Liver (tissue), 9 donors: ENCODE results near the gene TBL1X. TPM values are rescaled to one million over a fixed set of nuclear protein-coding genes. Genes with fewer than 3 reads are reported as not detected.
A peak's percentile ranks its signal among the peaks of the same experiment; 100 is the strongest.

Experiments
- DNase-seq: peaks from one replicate; pipeline ENCODE4 v3.0.0-alpha.2; 2017; ENCODE audit warnings: low spot score
- H3K27ac ChIP-seq, 2 donors: one replicate each; pipeline ENCODE4 v1.7.0; 2013; ENCODE audit warnings: inconsistent platforms in 2 of 2, low read length in 2 of 2, control low read depth in 1 of 2, low read depth in 1 of 2, mild to moderate bottlenecking in 1 of 2
- H3K27me3 ChIP-seq, 4 donors: one replicate each; pipeline versions ENCODE4 v1.6.1 to v1.7.0; 2013; ENCODE audit warnings: low read length in 3 of 4, inconsistent platforms in 1 of 4, mild to moderate bottlenecking in 1 of 4, moderate library complexity in 1 of 4; ENCODE audit not compliant: control insufficient read depth in 4 of 4, insufficient read depth in 4 of 4
- H3K36me3 ChIP-seq, 4 donors: one replicate each; pipeline versions ENCODE4 v1.6.1 to v1.7.0; 2013; ENCODE audit warnings: low read length in 3 of 4, mild to moderate bottlenecking in 3 of 4, low read depth in 1 of 4, moderate library complexity in 1 of 4; ENCODE audit not compliant: control insufficient read depth in 4 of 4, insufficient read depth in 3 of 4
- H3K4me1 ChIP-seq, 4 donors: one replicate each; pipeline versions ENCODE4 v1.6.1 to v1.7.0; 2013; ENCODE audit warnings: low read length in 3 of 4, mild to moderate bottlenecking in 3 of 4, moderate library complexity in 1 of 4; ENCODE audit not compliant: control insufficient read depth in 4 of 4, insufficient read depth in 4 of 4
- H3K4me3 ChIP-seq, 3 donors: one replicate each; pipeline versions ENCODE4 v1.6.1 to v1.7.0; 2013; ENCODE audit warnings: low read length in 3 of 3, control low read depth in 1 of 3, low read depth in 1 of 3, mild to moderate bottlenecking in 1 of 3
- H3K9ac ChIP-seq, 2 donors: one replicate each; pipeline ENCODE4 v1.7.0; 2013; ENCODE audit warnings: low read length in 2 of 2, mild to moderate bottlenecking in 2 of 2, moderate library complexity in 2 of 2, control low read depth in 1 of 2, low read depth in 1 of 2
- H3K9me3 ChIP-seq, 4 donors: one replicate each; pipeline versions ENCODE4 v1.6.1 to v1.7.0; 2013; ENCODE audit warnings: low read length in 3 of 4; ENCODE audit not compliant: control insufficient read depth in 4 of 4
- EGR1 ChIP-seq, 2 donors: IDR thresholded peaks; 2 replicates each; pipeline ENCODE4 v1.6.1; 2016 to 2018; ENCODE audit warnings: antibody characterized with exemption in 2 of 2, low read depth in 2 of 2
- FOXA1 ChIP-seq: IDR thresholded peaks from 2 replicates; pipeline ENCODE4 v1.6.1; 2016; ENCODE audit warnings: antibody characterized with exemption
- FOXA2 ChIP-seq: IDR thresholded peaks from 2 replicates; pipeline ENCODE4 v1.6.1; 2016; ENCODE audit warnings: antibody characterized with exemption
- GABPA ChIP-seq, 2 donors: IDR thresholded peaks in 1 of 2; conservative IDR thresholded peaks in 1 of 2; 2 replicates each; pipeline ENCODE4 v1.6.1; 2016; ENCODE audit warnings: antibody characterized with exemption in 2 of 2, mild to moderate bottlenecking in 1 of 2, moderate library complexity in 1 of 2
- HNF4A ChIP-seq, 2 donors: conservative IDR thresholded peaks; 2 replicates each; pipeline ENCODE4 v1.6.1; 2016; ENCODE audit warnings: antibody characterized with exemption in 2 of 2, mild to moderate bottlenecking in 2 of 2
- HNF4G ChIP-seq: IDR thresholded peaks from 2 replicates; pipeline ENCODE4 v1.6.1; 2016; ENCODE audit warnings: antibody characterized with exemption
- JUND ChIP-seq, 2 donors: IDR thresholded peaks; 2 replicates each; pipeline ENCODE4 v1.6.1; 2016; ENCODE audit warnings: antibody characterized with exemption in 2 of 2
- NR2F2 ChIP-seq: IDR thresholded peaks from 2 replicates; pipeline ENCODE4 v1.6.1; 2016; ENCODE audit warnings: antibody characterized with exemption
- RAD21 ChIP-seq, 2 donors: IDR thresholded peaks; 2 replicates each; pipeline ENCODE4 v1.6.1; 2016; ENCODE audit warnings: antibody characterized with exemption in 2 of 2, mild to moderate bottlenecking in 2 of 2
- RXRA ChIP-seq, 2 donors: IDR thresholded peaks; 2 replicates each; pipeline ENCODE4 v1.6.1; 2017 to 2018; ENCODE audit warnings: antibody characterized with exemption in 2 of 2, mild to moderate bottlenecking in 1 of 2
- SP1 ChIP-seq: IDR thresholded peaks from 2 replicates; pipeline ENCODE4 v1.6.1; 2018; ENCODE audit warnings: antibody characterized with exemption, mild to moderate bottlenecking
- TAF1 ChIP-seq: conservative IDR thresholded peaks from 2 replicates; pipeline ENCODE4 v1.6.1; 2016; ENCODE audit warnings: antibody characterized with exemption, mild to moderate bottlenecking
- YY1 ChIP-seq: IDR thresholded peaks from 2 replicates; pipeline ENCODE4 v1.6.1; 2016; ENCODE audit warnings: antibody characterized with exemption, mild to moderate bottlenecking
- WGBS: extraction: QIAGEN DNeasy Blood & Tissue Kit; methylation state at CpG from one replicate; pipeline ENCODE4 v1.1.7; 2013; 5-methylcytosine and 5-hydroxymethylcytosine counted together
- polyA plus RNA-seq, 2 donors: library from polyadenylated mRNA; stranded (reverse) in 1 of 2; unstranded in 1 of 2; fragments of 200-250 nt in 1 of 2; fragments of >200 nt in 1 of 2; fragmentation: Nextera tagmentation in 1 of 2; extraction: Ambion mirVana in 1 of 2; gene quantifications; one replicate each; pipeline versions ENCODE4 v1.2.1 to v1.2.3, GENCODE V29; 2013 to 2015
- total RNA-seq, 2 donors: library from RNA; depleted of rRNA; stranded (reverse); fragments of >200 nt; gene quantifications; one replicate each; pipeline ENCODE4 v1.2.3, GENCODE V29; 2014
- TF ChIP-seq, protein P1 (sequence below): IDR thresholded peaks from 2 replicates; pipeline ENCODE4 v1.6.1; 2016; ENCODE audit warnings: antibody characterized with exemption, mild to moderate bottlenecking
- TF ChIP-seq, protein P2 (sequence below): IDR thresholded peaks from 2 replicates; pipeline ENCODE4 v1.6.1; 2016; ENCODE audit warnings: antibody characterized with exemption
- TF ChIP-seq, protein P3 (sequence below): IDR thresholded peaks from 2 replicates; pipeline ENCODE4 v1.6.1; 2016; ENCODE audit warnings: antibody characterized with exemption
- TF ChIP-seq, protein P4 (sequence below): IDR thresholded peaks from 2 replicates; pipeline ENCODE4 v1.6.1; 2016; ENCODE audit warnings: antibody characterized with exemption
- TF ChIP-seq, protein P5 (sequence below): fragments of 150-350 bp; IDR thresholded peaks from 2 replicates; pipeline ENCODE4 v1.5.1; 2017; ENCODE audit warnings: improper control_type of control experiment, low read depth, low read length; ENCODE audit not compliant: missing input control
- donor health status: healthy.
- donor health status: healthy.
- donor health status: healthy.
- donor health status: healthy.
- donor health status: healthy.

Gene TBL1X
- 10 to 100 TPM; 11.2 to 15.1 TPM for total RNA-seq
- 10 to 100 TPM; 11.3 to 12.3 TPM for polyA plus RNA-seq

DNA sequence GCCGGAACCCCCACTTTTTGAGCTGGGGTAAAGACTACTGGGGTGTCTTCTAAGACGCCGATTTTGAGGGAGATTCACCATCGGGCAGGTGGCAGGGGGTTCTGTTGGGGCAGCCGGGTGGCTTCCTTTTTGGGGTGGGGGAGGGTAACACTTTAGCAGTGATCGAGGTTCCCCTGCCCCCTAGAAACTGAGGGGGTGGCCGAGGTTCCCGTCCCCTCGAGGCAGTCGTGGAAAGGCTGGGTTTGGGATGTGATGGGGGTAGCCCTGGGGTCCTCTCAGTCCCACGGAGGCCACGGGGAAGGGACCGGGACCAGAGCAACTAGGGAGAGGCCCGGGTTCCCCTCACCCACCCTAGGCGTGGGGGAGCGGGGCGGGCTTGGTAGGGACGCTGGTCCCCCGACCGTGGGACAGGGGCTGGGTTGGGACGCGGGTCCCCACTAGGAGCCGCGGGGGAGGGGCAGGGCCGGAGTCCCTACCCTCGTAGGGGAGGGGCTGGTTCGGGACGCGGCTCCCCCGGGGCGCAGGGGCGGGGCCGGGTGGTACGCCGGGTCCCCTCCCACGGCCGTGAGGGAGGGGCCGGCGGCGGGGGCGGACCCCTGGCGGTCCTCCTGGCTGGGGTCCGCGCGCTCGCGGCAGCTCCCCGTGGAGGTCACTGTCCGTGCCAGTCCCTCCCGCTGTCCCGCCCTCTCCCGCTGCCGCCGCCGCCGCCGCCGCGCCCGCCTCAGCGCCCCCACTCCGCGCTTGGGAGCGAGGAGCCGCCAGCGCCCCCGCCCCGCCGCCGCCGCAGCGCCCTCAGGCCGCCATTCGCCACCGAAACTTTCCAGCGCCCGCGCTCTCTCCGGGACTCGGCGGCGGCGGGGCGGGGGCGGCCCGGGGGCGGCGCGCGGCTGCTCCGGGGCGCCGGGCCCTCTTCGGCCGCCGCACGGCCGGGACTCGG lies at the start of gene TBL1X:
TBL1X (plus strand) TSS at position 624 of the 937 bp plus-strand sequence. CDS start 188,529 bp downstream, outside the sequence.
- no peaks in the 10 kb centered on the region for H3K36me3 ChIP-seq
- peak; percentile 57 for DNase-seq
- H3K27me3 ChIP-seq: no peaks in the 10 kb centered on the region
- H3K4me1 ChIP-seq: peaks cover 2 to 42% (median 36%) of the 10 kb centered on the region in 4 donors
- no peaks in the 10 kb centered on the region for H3K9me3 ChIP-seq
- peak within 1 kb of the TSS; percentile 47 for H3K9ac ChIP-seq
- peak within 1 kb of the TSS; percentile 49 to 84 (median 68) for H3K4me3 ChIP-seq
- 2% methylated on average over 98 of the region's 99 CpGs for WGBS
- TF ChIP-seq JUND (IDR thresholded peaks at IDR 0.05) (no peak), FOXA1 (no peak), RAD21 (IDR thresholded peaks at IDR 0.05) (no peak), NR2F2 (no peak), RXRA (IDR thresholded peaks at IDR 0.05) (no peak), HNF4A (conservative IDR thresholded peaks at IDR 0.05) (no peak), FOXA2 (no peak), HNF4G (no peak), TAF1 (no peak), YY1 (no peak), GABPA (IDR thresholded peaks at IDR 0.05 in 1 of 2, conservative IDR thresholded peaks at IDR 0.05 in 1 of 2) (no peak), EGR1 (IDR thresholded peaks at IDR 0.05; ENCODE audit: low read depth in 2 of 2) (no peak), SP1 (no peak)
- TF ChIP-seq, protein P1, sequence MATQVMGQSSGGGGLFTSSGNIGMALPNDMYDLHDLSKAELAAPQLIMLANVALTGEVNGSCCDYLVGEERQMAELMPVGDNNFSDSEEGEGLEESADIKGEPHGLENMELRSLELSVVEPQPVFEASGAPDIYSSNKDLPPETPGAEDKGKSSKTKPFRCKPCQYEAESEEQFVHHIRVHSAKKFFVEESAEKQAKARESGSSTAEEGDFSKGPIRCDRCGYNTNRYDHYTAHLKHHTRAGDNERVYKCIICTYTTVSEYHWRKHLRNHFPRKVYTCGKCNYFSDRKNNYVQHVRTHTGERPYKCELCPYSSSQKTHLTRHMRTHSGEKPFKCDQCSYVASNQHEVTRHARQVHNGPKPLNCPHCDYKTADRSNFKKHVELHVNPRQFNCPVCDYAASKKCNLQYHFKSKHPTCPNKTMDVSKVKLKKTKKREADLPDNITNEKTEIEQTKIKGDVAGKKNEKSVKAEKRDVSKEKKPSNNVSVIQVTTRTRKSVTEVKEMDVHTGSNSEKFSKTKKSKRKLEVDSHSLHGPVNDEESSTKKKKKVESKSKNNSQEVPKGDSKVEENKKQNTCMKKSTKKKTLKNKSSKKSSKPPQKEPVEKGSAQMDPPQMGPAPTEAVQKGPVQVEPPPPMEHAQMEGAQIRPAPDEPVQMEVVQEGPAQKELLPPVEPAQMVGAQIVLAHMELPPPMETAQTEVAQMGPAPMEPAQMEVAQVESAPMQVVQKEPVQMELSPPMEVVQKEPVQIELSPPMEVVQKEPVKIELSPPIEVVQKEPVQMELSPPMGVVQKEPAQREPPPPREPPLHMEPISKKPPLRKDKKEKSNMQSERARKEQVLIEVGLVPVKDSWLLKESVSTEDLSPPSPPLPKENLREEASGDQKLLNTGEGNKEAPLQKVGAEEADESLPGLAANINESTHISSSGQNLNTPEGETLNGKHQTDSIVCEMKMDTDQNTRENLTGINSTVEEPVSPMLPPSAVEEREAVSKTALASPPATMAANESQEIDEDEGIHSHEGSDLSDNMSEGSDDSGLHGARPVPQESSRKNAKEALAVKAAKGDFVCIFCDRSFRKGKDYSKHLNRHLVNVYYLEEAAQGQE: no peak
- TF ChIP-seq, protein P2, sequence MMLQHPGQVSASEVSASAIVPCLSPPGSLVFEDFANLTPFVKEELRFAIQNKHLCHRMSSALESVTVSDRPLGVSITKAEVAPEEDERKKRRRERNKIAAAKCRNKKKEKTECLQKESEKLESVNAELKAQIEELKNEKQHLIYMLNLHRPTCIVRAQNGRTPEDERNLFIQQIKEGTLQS: no peak
- TF ChIP-seq, protein P3, sequence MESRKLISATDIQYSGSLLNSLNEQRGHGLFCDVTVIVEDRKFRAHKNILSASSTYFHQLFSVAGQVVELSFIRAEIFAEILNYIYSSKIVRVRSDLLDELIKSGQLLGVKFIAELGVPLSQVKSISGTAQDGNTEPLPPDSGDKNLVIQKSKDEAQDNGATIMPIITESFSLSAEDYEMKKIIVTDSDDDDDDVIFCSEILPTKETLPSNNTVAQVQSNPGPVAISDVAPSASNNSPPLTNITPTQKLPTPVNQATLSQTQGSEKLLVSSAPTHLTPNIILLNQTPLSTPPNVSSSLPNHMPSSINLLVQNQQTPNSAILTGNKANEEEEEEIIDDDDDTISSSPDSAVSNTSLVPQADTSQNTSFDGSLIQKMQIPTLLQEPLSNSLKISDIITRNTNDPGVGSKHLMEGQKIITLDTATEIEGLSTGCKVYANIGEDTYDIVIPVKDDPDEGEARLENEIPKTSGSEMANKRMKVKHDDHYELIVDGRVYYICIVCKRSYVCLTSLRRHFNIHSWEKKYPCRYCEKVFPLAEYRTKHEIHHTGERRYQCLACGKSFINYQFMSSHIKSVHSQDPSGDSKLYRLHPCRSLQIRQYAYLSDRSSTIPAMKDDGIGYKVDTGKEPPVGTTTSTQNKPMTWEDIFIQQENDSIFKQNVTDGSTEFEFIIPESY: no peak
- TF ChIP-seq, protein P4, sequence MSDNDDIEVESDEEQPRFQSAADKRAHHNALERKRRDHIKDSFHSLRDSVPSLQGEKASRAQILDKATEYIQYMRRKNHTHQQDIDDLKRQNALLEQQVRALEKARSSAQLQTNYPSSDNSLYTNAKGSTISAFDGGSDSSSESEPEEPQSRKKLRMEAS: no peak
- TF ChIP-seq, protein P5, sequence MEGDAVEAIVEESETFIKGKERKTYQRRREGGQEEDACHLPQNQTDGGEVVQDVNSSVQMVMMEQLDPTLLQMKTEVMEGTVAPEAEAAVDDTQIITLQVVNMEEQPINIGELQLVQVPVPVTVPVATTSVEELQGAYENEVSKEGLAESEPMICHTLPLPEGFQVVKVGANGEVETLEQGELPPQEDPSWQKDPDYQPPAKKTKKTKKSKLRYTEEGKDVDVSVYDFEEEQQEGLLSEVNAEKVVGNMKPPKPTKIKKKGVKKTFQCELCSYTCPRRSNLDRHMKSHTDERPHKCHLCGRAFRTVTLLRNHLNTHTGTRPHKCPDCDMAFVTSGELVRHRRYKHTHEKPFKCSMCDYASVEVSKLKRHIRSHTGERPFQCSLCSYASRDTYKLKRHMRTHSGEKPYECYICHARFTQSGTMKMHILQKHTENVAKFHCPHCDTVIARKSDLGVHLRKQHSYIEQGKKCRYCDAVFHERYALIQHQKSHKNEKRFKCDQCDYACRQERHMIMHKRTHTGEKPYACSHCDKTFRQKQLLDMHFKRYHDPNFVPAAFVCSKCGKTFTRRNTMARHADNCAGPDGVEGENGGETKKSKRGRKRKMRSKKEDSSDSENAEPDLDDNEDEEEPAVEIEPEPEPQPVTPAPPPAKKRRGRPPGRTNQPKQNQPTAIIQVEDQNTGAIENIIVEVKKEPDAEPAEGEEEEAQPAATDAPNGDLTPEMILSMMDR: no peak
- H3K27ac ChIP-seq: peak within 1 kb of the TSS; percentile 76 to 88
